ENCODE results near the gene RGL3.
"Not testable (repeated sequence)": the region's sequence is repeated elsewhere in the genome, so short reads cannot be mapped to it uniquely, and the experiment has no call there.

RGL3 gene

DNA sequence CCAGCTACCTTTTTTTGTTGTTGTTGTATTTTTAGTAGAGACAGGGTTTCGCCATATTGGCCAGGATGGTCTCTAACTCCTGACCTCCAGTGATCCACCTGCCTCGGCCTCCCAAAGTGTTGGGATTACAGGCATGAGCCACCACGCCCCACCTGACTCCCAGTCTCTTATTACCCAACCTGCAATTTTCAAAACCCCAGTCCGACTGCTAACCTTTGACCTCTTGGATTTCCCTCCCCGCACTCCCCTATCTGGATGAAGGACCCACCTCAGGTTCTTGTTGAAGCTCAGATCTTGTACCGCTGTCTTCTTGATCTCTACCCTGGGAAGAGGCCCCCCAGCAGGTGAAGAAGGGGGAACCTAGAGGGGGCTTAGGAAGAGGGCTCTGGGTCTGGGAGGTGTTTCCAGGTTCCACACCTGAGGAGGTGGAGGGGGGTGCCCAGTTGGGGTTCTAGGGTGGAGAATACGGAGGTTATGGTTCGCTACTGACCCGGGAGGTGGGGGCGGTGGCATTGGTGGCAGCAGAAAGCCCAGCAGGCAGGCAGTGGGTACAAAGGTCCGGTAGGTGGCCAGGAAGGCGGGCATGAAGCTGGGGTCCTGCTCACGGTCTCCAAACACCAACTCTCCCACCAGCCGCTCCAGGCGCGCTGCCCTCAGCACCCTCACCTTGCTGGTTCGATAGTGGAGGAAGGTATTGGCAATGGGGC, 2.6 kb downstream of the RGL3 start:
- DNase-seq = no peak

- DNase-seq = no peak
These were observed 4.6 kb downstream of the RGL3 start for GRCh38 chr19:11414544-11414943.

GRCh38 chr19:11410682-11411081, 8.4 kb downstream of the RGL3 start:
- no peak for DNase-seq

DNA sequence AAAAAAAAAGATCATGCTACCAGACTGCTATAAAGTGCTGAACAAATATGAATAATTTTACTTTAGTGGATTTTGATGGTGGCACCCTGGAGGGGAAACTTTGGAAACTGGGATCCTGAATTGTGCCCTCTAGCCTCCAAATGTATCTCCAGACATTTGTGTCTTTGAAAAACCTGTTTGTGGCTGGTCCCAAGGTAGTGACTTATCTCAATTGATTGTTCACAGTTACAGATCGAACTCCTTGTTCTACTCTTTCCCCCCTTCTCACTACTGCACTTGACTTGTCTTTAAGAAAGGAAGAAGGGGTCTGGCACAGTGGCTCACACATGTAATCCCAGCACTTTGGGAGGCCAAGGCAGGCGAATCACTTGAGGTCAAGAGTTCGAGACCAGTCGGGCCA, 10.5 kb downstream of the RGL3 start:
- DNase-seq = no peak

DNA sequence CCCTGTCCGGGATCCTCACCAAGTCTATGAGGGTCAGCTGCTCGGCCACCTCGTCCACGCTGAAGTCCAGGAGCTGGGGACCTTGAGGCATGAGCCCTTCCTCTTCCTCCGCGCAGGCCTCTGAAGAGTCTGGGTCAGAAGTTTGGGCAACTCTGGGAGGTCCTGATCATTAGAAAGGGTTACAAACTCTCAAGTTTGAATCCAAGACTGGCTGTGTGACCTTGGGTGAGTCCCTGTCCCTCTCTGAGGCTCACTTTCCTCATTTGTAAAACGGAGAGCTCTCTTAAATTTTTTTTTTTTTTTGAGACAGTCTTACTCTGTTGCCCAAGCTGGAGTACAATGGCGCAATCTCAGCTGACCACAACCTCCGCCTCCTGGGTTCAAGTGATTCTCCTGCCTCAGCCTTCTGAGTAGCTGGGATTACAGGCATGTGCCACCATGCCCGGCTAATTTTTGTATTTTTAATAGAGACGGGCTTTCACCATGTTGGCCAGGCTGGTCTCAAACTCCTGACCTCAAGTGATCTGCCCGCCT, 12.3 kb downstream of the RGL3 start:
- not testable (repeated sequence) for DNase-seq

DNA sequence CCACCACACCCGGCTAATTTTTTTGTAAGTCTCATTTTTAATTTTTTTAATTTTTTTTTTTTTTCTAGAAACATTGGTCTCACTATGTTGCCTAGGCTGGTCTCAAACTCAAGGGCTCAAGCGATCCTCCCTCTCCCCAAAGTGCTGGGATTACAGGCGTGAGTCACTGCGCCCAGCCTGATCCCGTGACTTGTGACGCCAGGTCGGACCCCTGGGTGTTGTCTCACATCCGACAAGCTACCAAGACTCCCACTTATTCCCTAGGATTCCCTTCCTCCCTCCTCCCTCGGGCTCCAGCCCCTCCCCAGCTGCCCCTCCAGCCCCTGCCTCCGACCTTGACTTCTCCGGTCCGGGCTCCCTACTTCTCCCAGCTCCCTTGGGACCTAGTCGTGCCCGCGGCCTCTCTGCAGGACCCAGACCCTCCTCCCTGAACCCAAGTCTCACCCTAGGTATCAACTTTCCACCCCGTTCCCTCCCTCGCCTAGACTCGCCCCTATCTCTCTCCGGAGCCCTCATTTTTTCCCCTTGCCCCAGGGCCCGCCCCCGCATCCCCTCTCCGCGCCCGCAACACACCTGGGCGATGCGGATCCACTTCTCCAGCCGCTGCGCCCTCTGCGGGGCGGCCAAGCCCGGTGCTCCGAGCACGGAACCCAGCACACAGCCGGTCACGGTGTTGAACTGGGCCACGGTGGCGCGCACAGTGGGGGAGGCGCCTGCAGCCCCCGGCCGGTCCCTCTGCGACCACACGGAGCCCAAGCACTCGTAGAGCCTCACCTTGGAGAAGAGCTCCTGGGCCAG, 13.1 kb downstream of the RGL3 start:
- peak; percentile 62 for DNase-seq

GRCh38 chr19:11404588-11405222, 14.4 kb downstream of the RGL3 start:
- no peak for DNase-seq

- DNase-seq = no peak
These were observed 17.1 kb downstream of the RGL3 start for GRCh38 chr19:11401808-11402543.

- DNase-seq = no peak
These were observed 18.3 kb downstream of the RGL3 start for GRCh38 chr19:11400798-11401197.

DNA sequence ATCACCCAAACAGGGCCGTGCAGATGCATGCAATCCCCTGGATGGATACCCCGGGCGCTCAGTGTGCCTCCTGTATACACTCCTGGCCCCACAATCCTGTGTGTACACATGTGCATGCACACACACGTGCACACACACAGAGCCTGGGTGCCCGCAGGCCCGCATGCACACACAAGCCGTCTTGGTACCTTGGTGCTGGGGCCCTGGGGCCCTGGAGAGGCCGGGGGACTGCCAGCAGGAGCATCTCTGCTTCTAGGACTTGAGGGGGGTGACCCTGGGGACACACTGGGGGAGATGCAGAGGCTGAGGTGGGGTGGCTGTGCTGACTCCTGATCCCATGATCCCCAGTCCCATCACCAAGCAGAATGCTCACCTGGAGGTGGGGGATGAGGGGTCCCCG, 19.4 kb downstream of the RGL3 start:
- no peak for DNase-seq

DNA sequence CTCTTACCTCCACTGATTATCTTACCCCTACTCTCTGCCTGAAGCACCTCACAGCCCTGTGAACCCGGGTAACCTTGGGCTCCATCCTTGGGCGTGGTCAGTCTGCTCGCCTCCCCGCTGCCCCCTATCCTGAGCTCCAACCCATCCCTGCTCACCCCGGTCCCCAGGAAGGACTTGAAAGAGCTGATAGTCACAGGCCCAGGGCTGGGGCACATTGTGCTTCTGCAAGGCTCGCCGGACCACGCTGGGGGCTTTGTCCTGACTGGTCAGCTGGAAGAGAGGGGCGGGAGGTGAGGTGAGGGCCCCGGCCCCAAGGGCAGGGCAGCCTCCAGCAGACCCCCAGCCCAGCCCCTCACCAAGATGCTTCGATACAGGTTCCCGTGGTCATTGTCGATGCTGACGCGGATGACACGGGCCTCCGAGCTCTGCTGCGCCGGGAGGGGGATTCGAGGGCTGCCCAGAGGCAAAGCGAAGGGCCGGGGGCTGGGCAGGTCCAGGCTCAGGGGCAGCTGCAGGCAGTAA, 22.0 kb downstream of the RGL3 start:
- no peak for DNase-seq

- DNase-seq = no peak
These were observed 28.0 kb downstream of the RGL3 start for GRCh38 chr19:11390933-11391680.

- no peak for DNase-seq
These were observed 28.8 kb downstream of the RGL3 start for GRCh38 chr19:11390359-11390758.

DNA sequence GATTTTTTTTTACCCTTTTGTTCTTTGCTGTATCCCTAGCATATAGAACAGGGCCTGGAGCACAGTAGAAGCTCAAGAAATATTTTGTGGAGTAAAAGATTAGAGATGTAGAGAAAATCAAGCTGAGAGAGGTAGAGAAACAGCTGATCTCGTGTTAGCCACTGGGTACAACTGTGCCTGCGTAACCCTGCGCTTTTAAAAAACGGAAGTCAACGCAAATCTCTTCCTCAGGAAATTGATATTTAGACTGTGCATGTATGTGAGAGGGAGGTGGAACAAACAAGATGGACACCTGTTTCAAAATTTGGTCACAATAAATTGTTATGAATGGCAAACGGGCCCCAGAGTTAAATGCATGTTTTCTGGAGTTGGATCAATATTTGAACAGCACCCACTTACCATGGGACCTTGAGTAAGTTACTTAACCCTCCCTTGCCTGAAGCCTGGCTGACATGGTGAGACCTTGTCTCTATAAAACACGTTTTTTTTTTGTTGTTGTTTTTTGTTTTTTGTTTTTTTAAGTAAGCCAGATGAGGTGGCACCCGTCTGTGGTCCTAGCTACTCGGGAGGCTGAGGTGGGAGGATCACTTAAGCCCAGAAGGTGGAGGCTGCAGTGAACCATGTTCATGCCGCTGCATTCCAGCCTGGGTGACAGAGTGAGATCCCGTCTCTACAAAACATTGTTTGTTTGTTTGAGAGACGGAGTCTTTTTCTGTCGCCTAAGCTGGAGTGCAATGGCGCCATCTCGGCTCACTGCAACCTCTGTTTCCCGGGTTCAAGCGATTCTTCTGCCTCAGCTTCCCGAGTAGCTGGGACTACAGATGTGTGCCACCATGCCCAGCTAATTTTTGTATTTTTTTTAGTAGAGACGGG, 31.7 kb downstream of the RGL3 start:
- no peak for DNase-seq

- no peak for DNase-seq
These were observed 34.4 kb downstream of the RGL3 start for GRCh38 chr19:11384778-11385129.

DNA sequence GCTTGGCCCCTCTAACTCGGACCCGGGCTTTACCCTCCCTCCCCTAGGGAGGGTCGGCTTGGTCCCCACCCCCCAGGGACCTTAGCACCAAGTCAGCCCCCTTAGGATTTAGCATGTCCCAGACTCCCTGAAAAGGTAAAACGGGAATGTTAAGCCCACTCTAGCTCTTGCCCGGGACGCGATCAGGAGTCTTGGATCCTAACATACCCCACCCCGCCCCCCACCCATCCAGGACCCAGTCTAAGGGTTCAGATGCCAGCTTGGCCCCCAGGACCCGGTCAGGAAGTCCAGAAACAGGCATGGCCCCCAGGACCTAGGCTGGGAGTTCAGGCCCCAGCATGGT, 35.4 kb downstream of the RGL3 start:
- DNase-seq = no peak

GRCh38 chr19:11382898-11383705, 36.0 kb downstream of the RGL3 start:
- peak; percentile 78 for DNase-seq

- DNase-seq = peak; percentile 96
These were observed 38.2 kb downstream of the RGL3 start for GRCh38 chr19:11380653-11381537.

- no peak for DNase-seq
These were observed 39.2 kb downstream of the RGL3 start for GRCh38 chr19:11379857-11380350.

Data from stimulated activated CD8-positive, alpha-beta memory T cell treated with anti-CD3 and anti-CD28 coated beads, Interleukin-4, amount 100 ng/mL, for 48 hours (primary cell).